Hematopoietic multipotent progenitor cell treated with erythropoietin and hydrocortisone succinate and interleukin-3 and kit ligand, for 6 days (in vitro differentiated cells): Measurements from ENCODE around the gene ITGBL1.

Experiments used
- DNase-seq: peaks from one replicate; pipeline ENCODE4 v3.0.0-alpha.2; 2015

Gene ITGBL1

GRCh38 chr13:101453784-101454201, 1.3 kb downstream of the ITGBL1 start:
- no peak for DNase-seq

- no peak for DNase-seq
Observed at GRCh38 chr13:101454767-101455166, 2.3 kb downstream of the ITGBL1 start.

- DNase-seq = no peak
Observed at GRCh38 chr13:101455863-101456262, 3.4 kb downstream of the ITGBL1 start.

- no peak for DNase-seq
Observed at GRCh38 chr13:101457176-101457575, 4.7 kb downstream of the ITGBL1 start.

- no peak for DNase-seq
Observed at GRCh38 chr13:101465877-101466276, 13.4 kb downstream of the ITGBL1 start.

- no peak for DNase-seq
Observed at GRCh38 chr13:101467415-101467814, 14.9 kb downstream of the ITGBL1 start.

- no peak for DNase-seq
Observed at GRCh38 chr13:101473458-101473857, 21.0 kb downstream of the ITGBL1 start.

- no peak for DNase-seq
Observed at GRCh38 chr13:101474419-101474957, 22.0 kb downstream of the ITGBL1 start.

GRCh38 chr13:101475536-101475935, 23.1 kb downstream of the ITGBL1 start:
- no peak for DNase-seq

- no peak for DNase-seq
Observed at GRCh38 chr13:101481421-101481820, 28.9 kb downstream of the ITGBL1 start.

- DNase-seq = no peak
Observed at GRCh38 chr13:101486708-101487437, 34.4 kb downstream of the ITGBL1 start.

- DNase-seq = no peak
Observed at GRCh38 chr13:101487438-101487830, 35.0 kb downstream of the ITGBL1 start.

GRCh38 chr13:101488734-101489133, 36.3 kb downstream of the ITGBL1 start:
- DNase-seq = no peak

GRCh38 chr13:101489643-101490405, 37.3 kb downstream of the ITGBL1 start:
- DNase-seq = no peak

- DNase-seq = no peak
Observed at GRCh38 chr13:101490406-101491015, 38.0 kb downstream of the ITGBL1 start.

- no peak for DNase-seq
Observed at GRCh38 chr13:101492251-101492910, 39.9 kb downstream of the ITGBL1 start.

GRCh38 chr13:101493541-101493940, 41.1 kb downstream of the ITGBL1 start:
- DNase-seq = no peak

- DNase-seq = no peak
Observed at GRCh38 chr13:101499406-101499805, 46.9 kb downstream of the ITGBL1 start.

- no peak for DNase-seq
Observed at GRCh38 chr13:101502618-101503017, 50.1 kb downstream of the ITGBL1 start.

- DNase-seq = no peak
Observed at GRCh38 chr13:101511161-101511560, 58.7 kb downstream of the ITGBL1 start.

GRCh38 chr13:101511766-101512165, 59.3 kb downstream of the ITGBL1 start:
- no peak for DNase-seq

GRCh38 chr13:101512650-101513049, 60.2 kb downstream of the ITGBL1 start:
- DNase-seq = no peak

- DNase-seq = no peak
Observed at GRCh38 chr13:101514100-101514499, 61.6 kb downstream of the ITGBL1 start.
